Kidney capillary endothelial cell (primary cell): Measurements from ENCODE around the gene ASB2.

Experiments used
- DNase-seq: peaks from one replicate; pipeline ENCODE4 v3.0.0-alpha.2; 2018; ENCODE audit warnings: low spot score

The ASB2 gene

GRCh38 chr14:93976477-93977057, at the start of gene ASB2:
ASB2 (minus strand) TSS chr14:93976570; CDS start chr14:93964539, 12,031 bp downstream.
- no peak for DNase-seq

- no peak for DNase-seq
Observed at GRCh38 chr14:94025720-94026119, 49.4 kb upstream of the ASB2 start.

GRCh38 chr14:94024549-94024948, 48.2 kb upstream of the ASB2 start:
- no peak for DNase-seq

- no peak for DNase-seq
Observed at GRCh38 chr14:94022532-94023411, 46.4 kb upstream of the ASB2 start.

GRCh38 chr14:94021416-94022157, 45.2 kb upstream of the ASB2 start:
- DNase-seq = no peak

GRCh38 chr14:94021001-94021400, 44.6 kb upstream of the ASB2 start:
- DNase-seq = no peak

- no peak for DNase-seq
Observed at GRCh38 chr14:94020267-94020666, 43.9 kb upstream of the ASB2 start.

GRCh38 chr14:94019329-94019728, 43.0 kb upstream of the ASB2 start:
- no peak for DNase-seq

GRCh38 chr14:94018308-94018707, 41.9 kb upstream of the ASB2 start:
- DNase-seq = no peak

- no peak for DNase-seq
Observed at GRCh38 chr14:94016446-94016976, 40.1 kb upstream of the ASB2 start.

- no peak for DNase-seq
Observed at GRCh38 chr14:94015223-94015622, 38.9 kb upstream of the ASB2 start.

GRCh38 chr14:94014382-94014781, 38.0 kb upstream of the ASB2 start:
- DNase-seq = no peak

GRCh38 chr14:94011795-94012194, 35.4 kb upstream of the ASB2 start:
- DNase-seq = no peak

GRCh38 chr14:94010625-94011024, 34.3 kb upstream of the ASB2 start:
- no peak for DNase-seq

- DNase-seq = no peak
Observed at GRCh38 chr14:94009767-94010166, 33.4 kb upstream of the ASB2 start.

- no peak for DNase-seq
Observed at GRCh38 chr14:94008234-94008633, 31.9 kb upstream of the ASB2 start.

GRCh38 chr14:94005324-94006073, 29.1 kb upstream of the ASB2 start:
- no peak for DNase-seq

GRCh38 chr14:94004015-94004414, 27.6 kb upstream of the ASB2 start:
- DNase-seq = no peak

- DNase-seq = no peak
Observed at GRCh38 chr14:94003397-94003796, 27.0 kb upstream of the ASB2 start.

GRCh38 chr14:94001501-94002396, 25.4 kb upstream of the ASB2 start:
- DNase-seq = peak; percentile 65

- DNase-seq = no peak
Observed at GRCh38 chr14:94001016-94001415, 24.6 kb upstream of the ASB2 start.
